ENCODE data around the gene STPG2.
A peak's percentile ranks its signal among the peaks of the same experiment; 100 is the strongest.

STPG2 gene

GRCh38 chr4:98143001-98143899, at the start of gene STPG2:
STPG2 (minus strand) TSS chr4:98143476.
- peak; percentile 91 for DNase-seq

GRCh38 chr4:98185279-98185678, 42.0 kb upstream of the STPG2 start:
- DNase-seq, result no peak

- no peak for DNase-seq
Observed at GRCh38 chr4:98181809-98182208, 38.5 kb upstream of the STPG2 start.

- no peak for DNase-seq
Observed at GRCh38 chr4:98179951-98180350, 36.7 kb upstream of the STPG2 start.

GRCh38 chr4:98176531-98176930, 33.3 kb upstream of the STPG2 start:
- no peak for DNase-seq

GRCh38 chr4:98170035-98170434, 26.8 kb upstream of the STPG2 start:
- no peak for DNase-seq

GRCh38 chr4:98166731-98167041, 23.4 kb upstream of the STPG2 start:
- DNase-seq, result no peak

- no peak for DNase-seq
Observed at GRCh38 chr4:98166025-98166730, 22.9 kb upstream of the STPG2 start.

GRCh38 chr4:98162696-98163095, 19.4 kb upstream of the STPG2 start:
- no peak for DNase-seq

- no peak for DNase-seq
Observed at GRCh38 chr4:98151145-98151924, 8.1 kb upstream of the STPG2 start.

- no peak for DNase-seq
Observed at GRCh38 chr4:98150092-98150761, 7.0 kb upstream of the STPG2 start.

GRCh38 chr4:98148856-98149255, 5.6 kb upstream of the STPG2 start:
- DNase-seq, result no peak

GRCh38 chr4:98126141-98126540, 17.1 kb downstream of the STPG2 start:
- no peak for DNase-seq

- DNase-seq, result no peak
Observed at GRCh38 chr4:98125585-98125984, 17.7 kb downstream of the STPG2 start.

- no peak for DNase-seq
Observed at GRCh38 chr4:98117363-98117762, 25.9 kb downstream of the STPG2 start.

- DNase-seq, result no peak
Observed at GRCh38 chr4:98113012-98113411, 30.3 kb downstream of the STPG2 start.

- DNase-seq, result no peak
Observed at GRCh38 chr4:98110929-98111328, 32.3 kb downstream of the STPG2 start.

- no peak for DNase-seq
Observed at GRCh38 chr4:98110214-98110613, 33.1 kb downstream of the STPG2 start.

- DNase-seq, result no peak
Observed at GRCh38 chr4:98102660-98103059, 40.6 kb downstream of the STPG2 start.

- DNase-seq, result no peak
Observed at GRCh38 chr4:98101988-98102387, 41.3 kb downstream of the STPG2 start.

- DNase-seq, result no peak
Observed at GRCh38 chr4:98098764-98099163, 44.5 kb downstream of the STPG2 start.

- no peak for DNase-seq
Observed at GRCh38 chr4:98094118-98094517, 49.2 kb downstream of the STPG2 start.

- DNase-seq, result no peak
Observed at GRCh38 chr4:98093662-98094061, 49.6 kb downstream of the STPG2 start.
